ELF-1 (cell line): Measurements from ENCODE around the gene XPC.
"Not testable (repeated sequence)": the region's sequence is repeated elsewhere in the genome, so short reads cannot be mapped to it uniquely, and the experiment has no call there.

ENCODE experiments used
- DNase-seq: peaks from one replicate; pipeline ENCODE4 v3.0.0-alpha.2; 2016; ENCODE audit warnings: low read depth, low spot score

The XPC gene

GRCh38 chr3:14133188-14133800, 45.1 kb downstream of the XPC start:
- DNase-seq, result no peak

- no peak for DNase-seq
Measured at GRCh38 chr3:14132689-14133088, 45.7 kb downstream of the XPC start.

GRCh38 chr3:14132120-14132519, 46.3 kb downstream of the XPC start:
- DNase-seq, result no peak

- no peak for DNase-seq
Measured at GRCh38 chr3:14131134-14131533, 47.3 kb downstream of the XPC start.

- no peak for DNase-seq
Measured at GRCh38 chr3:14130707-14131106, 47.7 kb downstream of the XPC start.

GRCh38 chr3:14130230-14130629, 48.2 kb downstream of the XPC start:
- no peak for DNase-seq

- no peak for DNase-seq
Measured at GRCh38 chr3:14129296-14129695, 49.1 kb downstream of the XPC start.

- DNase-seq, result no peak
Measured at GRCh38 chr3:14128724-14129123, 49.7 kb downstream of the XPC start.

GRCh38 chr3:14127516-14128161, 50.8 kb downstream of the XPC start:
- DNase-seq, result no peak

GRCh38 chr3:14126887-14127505, 51.4 kb downstream of the XPC start:
- no peak for DNase-seq

DNA sequence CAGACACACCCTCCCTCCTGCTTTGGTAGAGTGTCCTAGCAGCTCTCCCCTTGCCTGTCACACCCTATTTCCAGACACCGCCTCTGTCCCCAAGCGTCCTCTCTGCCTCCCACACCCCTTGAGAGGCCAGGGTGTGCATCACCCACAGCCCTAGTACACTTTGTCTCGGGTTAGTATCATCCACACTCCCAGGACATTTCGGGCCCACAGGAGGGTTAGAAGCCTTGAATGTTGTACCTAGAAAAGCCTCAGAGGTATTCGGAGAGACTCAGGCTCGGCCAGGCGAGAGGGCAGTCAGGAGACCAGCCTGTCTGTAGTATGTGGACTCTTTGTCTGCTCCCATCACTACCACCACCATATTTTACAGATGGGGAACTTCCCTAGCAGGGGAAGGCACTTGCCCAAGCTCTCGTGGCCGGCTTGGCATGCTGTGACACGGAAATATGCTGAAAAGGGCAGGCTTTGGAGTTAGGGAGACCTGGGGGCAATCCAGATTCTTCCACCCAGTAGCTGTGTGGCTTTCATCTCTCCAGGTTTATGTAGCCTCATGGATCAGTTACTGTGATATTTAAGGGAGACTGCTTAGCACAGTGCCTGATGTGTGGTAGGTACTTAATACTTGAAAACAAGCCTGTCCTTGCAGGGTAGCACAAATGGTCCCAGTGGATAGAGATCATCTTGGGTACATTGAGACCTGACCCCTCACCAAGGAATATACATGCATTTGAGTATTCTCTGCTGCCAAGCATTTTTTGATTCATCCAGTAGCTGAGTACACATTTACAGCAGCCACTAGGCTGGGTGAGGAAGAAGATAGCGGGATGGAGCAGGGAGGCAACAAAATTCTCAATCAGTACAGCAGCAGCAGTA, 52.1 kb downstream of the XPC start:
- no peak for DNase-seq

DNA sequence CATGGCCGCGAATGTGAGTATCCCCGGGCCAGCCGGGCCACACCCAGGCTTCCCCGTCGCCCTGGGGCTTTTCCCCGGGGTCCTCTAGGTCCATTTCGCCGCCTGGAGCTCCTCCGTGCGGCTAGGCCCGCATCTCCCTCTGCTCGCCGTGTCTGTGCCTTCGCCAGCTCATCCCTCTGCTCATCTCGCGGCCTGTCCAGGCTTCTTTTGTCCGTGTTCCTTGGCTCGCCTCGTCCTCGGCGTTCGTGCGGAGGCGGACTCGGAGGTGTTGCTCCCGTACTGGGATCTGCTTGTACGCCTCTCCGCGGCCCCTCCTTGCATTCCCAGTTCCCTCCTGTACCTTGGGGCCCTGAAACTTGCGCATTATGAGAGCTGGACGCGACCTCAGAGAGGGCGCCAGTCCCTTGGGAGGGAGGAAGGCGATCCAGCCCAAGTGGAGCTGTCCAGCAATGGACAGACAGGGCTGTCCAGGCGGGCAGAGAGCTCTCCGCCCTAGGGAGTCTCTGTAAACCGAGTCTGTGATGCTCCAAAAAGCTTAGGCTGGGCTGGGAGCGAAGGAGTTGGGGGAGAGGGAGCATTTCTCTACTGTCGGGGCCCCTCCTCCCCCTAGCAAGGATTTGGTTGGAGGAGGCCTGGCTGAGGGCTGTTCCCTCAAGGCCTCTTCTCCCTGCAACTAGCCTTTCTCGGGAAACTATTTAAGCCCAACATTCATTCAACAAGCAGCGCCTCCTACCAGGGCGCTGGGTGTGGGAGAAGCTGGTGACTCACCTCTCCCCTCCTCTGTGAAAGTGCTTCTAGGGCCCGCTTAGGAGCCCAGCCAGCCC, 53.0 kb downstream of the XPC start:
- peak; percentile 92 for DNase-seq

DNA sequence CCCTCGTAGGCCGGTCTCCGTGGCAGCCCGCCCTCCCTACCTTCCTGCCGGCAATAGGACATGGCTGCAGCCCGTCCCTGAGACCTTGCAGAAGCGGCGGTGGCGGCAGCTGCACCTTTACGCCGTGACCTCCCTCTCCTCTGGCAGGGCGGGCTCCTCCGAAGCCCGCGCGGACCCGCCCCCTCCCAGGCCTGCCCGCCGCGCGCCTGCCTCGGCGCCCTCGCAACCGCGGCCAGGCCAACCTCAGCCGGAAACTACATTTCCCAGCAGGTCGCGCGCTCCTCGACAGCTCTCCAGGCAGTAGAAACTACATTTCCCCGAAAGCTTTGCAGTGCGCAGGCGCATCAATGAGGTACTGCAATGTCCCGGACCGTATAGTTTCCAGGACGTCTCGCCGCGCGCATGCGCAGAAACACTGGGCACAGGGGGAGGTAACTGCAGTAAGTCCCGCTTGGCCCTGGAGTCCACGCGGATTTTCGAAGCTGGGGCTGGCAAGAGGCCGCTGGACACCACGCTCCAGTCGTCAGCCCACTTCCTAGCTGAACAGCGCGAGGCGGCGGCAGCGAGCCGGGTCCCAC, 53.7 kb downstream of the XPC start, which contains the start of the genes CHCHD4 and TMEM43:
CHCHD4 (minus strand) TSS at position 256 of the 578 bp plus-strand sequence; CDS start at position 62, 194 bp downstream.
TMEM43 (plus strand) TSS at position 438 of the 578 bp plus-strand sequence. CDS start 142 bp downstream, outside the sequence.
- peak; percentile 99 for DNase-seq

- DNase-seq, result peak; percentile 61
Measured at GRCh38 chr3:14124223-14124614, 54.2 kb downstream of the XPC start.

DNA sequence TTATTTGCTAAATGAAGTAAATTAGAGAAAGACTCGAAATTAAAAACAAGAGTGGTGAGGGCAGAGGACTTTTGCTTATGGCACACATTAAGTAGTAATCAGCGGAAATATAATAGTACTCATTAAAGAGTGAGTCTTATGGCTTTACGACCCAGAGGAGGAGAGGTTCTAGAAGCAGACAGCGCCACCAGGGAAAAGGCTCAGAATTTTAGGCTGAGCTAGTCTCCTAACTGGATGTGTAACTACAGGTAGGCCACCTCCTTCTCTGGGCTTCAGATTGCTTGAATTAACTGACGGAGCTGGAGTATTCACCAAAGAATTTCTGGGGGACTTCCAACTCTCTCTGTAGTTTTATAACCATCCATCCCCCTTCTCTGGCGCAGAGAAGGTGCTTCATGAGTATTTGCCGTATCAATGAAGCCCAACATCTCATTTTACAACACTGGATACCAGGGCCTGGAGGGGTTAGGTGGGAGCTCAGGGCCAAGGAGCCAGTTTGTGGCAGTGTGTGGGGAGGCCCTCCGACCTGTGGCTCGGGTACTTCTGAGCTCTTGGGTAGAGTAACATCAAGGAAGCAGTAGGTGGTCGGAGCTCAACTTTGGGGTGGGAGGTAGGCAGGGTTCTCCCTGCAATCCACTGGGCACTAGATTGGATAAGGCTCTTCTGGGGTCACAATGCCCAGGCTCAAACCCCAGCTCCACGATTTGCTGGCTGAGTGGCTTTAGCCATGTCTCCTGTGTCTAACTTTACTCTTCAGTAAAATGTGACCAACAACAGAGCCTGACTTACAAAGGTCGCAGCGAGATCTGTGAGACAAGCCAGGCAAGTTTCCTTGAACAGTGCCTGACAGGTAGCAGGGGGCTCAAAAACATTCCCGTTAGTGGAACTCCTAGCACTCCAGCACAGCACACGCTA, 54.8 kb downstream of the XPC start:
- peak; percentile 27 for DNase-seq

DNA sequence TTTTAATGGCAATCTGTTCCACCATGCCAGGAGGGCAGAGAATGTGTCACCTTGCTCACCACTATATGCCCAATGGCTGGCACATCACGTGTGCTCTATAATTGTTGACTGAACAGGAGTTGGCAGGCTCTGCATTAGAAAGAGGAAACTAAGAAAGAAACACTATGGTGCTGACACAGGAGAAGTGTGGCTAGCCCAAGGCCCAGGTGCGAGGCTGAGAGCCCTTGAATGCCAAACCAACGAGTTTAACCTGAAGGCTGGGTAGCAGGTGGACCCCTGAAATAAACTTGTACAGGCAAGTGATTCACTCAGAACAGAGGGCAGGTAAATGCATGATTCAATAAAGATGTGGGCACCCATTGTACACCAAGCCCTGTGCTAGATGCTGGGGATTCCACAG, 56.1 kb downstream of the XPC start:
- no peak for DNase-seq

DNA sequence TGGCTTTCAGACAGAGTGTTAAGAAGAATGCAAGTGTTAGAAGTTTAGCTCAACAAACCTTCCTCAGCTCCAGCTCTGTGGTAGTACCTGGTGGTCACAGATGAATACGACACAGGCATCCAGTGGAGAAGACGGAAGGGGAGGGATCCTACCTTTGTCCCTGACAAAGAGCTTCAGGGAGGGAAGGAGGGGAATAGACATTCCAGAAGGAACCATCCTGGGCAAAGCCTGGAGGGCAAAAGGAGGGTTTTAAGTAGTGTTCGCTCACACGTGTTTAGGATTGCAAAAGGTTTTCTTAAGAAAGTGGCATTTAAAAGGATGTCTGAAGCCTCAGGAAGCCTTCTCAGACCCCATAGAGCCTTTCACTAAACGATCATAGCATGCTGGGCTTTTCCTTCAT, 56.5 kb downstream of the XPC start:
- DNase-seq, result peak; percentile 92

GRCh38 chr3:14120921-14121448, 57.4 kb downstream of the XPC start:
- not testable (repeated sequence) for DNase-seq
